Hematopoietic multipotent progenitor cell treated with erythropoietin and hydrocortisone succinate and interleukin-3 and kit ligand, for 8 days (in vitro differentiated cells): ENCODE data around the gene HEXIM2.
A peak's percentile ranks its signal among the peaks of the same experiment; 100 is the strongest.

Experiments used
- DNase-seq: peaks from one replicate; pipeline ENCODE4 v3.0.0-alpha.2; 2015

HEXIM2 gene

DNA sequence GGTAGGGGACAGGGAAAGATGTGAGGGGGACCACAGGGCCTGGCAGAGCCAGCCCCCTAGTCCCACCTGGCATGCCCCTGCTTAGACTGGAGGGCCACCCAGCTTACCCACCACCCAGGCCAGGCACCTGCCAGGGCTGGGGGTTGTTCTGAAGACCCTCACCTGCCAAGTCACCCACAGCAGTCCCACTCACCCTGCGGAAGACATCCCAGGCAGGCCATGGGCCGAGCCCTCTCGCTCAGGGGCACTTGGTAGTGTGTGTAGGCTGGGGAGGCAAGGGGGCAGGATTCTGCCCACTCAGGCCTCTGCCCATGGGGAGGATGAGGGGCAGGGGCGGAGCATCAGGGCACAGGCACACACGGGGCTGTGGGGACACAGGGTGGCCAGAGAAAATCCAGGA, 33.3 kb upstream of the HEXIM2 start:
- DNase-seq = no peak

- DNase-seq = no peak
These were observed 32.7 kb upstream of the HEXIM2 start for GRCh38 chr17:45128989-45129388.

DNA sequence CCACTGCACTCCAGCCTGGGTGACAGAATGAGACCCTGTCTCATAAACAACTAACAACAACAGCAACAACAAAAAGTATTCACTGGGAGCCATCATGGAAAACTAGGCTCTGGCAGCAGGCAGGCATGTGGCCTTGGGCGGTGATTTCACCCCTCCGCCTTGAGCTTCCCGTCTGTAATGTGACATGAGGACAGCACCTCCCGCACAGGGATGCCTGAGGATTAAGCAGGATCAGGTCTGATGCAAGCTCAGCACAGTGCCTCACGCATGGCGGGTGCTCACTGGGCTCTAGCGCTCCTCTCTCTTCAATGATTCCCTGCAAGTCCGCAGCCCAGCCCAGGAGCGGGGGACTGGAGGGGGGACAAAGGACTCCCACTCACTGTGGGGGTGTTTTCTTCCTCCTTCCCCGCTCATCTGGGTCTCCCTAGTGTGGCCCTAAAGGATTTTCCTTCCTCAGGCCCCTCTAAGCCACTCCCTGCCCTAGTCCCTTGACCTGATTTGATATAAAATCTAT, 32.2 kb upstream of the HEXIM2 start:
- DNase-seq = no peak

- DNase-seq = no peak
These were observed 31.6 kb upstream of the HEXIM2 start for GRCh38 chr17:45129940-45130680.

DNA sequence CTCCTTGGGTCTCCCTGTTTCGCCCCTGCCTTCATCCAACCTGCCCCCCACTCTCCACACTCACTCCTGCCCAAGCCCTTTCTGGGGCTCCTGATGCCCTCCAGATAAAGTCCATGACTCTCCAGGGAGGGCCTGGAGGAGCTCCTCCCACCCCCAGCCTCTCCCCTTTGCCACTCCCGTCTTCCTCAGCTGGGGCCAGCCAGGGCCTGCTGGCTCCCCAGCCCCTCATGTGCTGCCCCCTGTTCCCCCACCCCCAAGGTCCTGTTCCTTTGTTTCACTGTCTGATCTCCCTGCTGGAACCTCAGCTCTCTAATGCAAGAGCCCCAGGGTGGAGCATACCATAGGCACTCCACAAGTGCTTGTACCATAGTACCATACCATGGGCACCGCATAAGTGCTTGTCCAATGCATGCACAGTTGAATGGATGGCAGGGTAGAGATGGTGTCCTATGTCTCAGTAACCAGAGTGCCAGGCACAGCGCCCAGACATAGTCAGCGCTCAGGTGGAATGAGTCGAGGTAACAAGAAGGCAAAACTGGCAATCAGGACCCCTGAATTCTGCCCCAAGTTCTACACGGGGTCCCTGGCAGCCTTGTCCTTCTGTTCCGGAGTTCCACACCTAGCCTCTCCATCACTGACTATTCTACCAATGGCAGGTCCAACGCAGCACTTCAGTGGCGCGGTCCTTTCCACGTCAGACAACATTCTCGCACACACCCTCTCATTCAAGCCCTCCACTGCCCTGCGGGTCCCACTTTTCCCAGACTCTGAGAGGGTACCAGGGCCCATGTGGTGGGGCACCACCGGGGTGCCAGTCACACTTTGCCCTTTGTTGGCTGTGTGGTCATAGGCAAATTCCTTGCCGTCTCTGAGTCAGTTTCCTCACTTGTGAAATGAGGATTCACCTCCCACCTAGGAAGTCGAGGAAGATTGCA, 30.7 kb upstream of the HEXIM2 start:
- DNase-seq = no peak

DNA sequence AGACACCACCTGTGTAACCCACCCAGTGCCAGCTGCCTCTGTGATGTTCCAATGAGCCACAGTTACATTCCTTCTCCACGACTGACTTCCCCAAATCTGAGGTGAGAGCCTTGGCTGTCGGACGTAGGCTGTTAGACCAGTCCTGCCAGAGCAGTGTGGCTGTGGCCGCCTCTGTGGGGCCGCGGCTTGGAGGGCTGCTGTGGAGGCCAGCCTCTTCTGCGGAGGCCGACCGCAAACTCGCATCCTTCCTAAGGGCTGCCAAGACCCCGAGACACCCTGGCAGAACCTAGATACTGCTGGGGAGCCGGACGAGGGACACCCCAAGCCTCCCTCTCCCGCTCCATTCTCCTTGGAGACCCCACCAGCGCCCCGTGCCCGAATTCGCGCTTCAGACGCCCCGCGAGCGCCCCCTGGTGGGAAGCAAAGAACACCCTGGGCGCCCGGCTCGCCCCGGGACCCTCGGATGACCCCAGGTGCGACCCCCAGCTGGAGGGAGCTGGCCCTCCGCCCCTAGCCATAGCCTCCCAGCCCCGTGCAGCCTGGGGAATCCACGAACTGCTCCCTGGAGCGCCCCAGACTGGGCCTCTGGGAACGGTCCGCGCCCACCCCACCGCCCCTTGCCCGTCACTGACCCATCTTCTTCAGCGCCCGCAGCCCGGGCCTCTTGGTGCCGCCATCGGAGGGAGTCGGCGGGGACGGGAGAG, 29.9 kb upstream of the HEXIM2 start:
- peak; percentile 37 for DNase-seq

- DNase-seq = no peak
These were observed 29.4 kb upstream of the HEXIM2 start, which contains the start of gene PLCD3 for GRCh38 chr17:45132320-45132571. Gene PLCD3, minus strand, starts transcription at chr17:45132515. Its CDS starts 105 bp downstream, at chr17:45132410.

- DNase-seq = peak; percentile 73
These were observed 28.9 kb upstream of the HEXIM2 start for GRCh38 chr17:45132572-45133463.

GRCh38 chr17:45135192-45135977, 26.3 kb upstream of the HEXIM2 start, which contains the start of gene ACBD4:
Gene ACBD4, plus strand, starts transcription at chr17:45135687. Its CDS starts 458 bp downstream, at chr17:45136145.
- DNase-seq = peak; percentile 99

DNA sequence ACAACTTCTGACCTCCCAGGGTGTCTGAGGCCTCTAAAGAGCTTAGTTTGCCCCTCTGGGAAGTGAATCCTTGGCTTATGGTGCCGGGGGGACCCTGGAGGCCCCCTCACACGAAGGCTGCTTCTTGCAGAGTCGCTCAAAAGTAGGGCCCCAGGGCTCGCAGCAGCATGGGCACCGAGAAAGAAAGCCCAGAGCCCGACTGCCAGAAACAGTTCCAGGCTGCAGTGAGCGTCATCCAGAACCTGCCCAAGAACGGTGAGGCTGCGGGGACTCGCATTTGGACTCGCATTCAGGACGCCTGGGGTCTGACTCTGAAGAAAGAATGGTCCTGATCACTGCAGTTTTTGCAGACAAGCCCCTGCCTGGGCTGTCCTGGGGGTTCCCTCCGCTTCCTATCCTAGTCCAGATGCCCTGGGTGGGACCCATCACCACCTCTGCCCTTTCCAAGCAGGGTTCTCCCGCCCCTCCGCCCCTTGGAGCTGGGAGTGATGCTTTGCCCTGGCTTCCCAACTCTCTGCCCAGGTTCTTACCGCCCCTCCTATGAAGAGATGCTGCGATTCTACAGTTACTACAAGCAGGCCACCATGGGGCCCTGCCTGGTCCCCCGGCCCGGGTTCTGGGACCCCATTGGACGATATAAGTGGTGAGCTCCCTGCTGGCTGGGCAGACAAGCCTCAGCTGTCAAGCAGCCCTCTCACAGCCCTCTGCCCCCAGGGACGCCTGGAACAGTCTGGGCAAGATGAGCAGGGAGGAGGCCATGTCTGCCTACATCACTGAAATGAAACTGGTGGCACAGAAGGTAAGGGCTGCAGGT, 25.5 kb upstream of the HEXIM2 start:
- no peak for DNase-seq

GRCh38 chr17:45136846-45137560, 24.7 kb upstream of the HEXIM2 start:
- DNase-seq = no peak

GRCh38 chr17:45137561-45138305, 23.9 kb upstream of the HEXIM2 start:
- DNase-seq = no peak

DNA sequence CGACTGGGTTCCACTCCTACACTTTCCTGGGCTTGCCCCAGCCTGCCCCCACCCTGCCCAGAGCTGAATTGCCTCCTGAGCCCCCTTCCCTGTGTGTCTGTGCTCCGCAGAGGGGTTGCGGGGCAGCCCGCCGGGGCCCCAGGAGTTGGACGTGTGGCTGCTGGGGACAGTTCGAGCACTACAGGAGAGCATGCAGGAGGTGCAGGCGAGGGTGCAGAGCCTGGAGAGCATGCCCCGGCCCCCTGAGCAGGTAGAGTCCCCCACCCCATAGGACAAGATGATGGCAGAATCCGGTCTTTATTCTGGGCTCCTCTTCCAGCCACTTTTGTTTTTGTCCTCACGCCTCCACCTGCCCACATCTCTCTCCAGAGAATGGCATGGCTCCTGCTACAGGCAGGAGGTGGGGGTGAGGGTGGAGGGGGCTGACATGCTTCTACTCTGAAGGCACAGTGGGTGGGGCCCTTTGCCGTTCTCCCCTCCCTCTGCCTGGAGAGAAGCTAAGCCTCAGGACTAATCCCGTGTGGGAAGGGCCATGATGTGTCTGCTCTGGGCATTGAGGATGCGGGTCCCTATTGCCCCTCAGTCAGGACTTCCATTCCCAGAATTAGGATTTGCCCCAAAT, 22.7 kb upstream of the HEXIM2 start:
- DNase-seq = no peak

- no peak for DNase-seq
These were observed 22.1 kb upstream of the HEXIM2 start for GRCh38 chr17:45139533-45139920.

- no peak for DNase-seq
These were observed 18.5 kb upstream of the HEXIM2 start for GRCh38 chr17:45143094-45143670.

GRCh38 chr17:45143767-45144198, 17.9 kb upstream of the HEXIM2 start:
- peak; percentile 47 for DNase-seq

GRCh38 chr17:45144199-45145034, 17.3 kb upstream of the HEXIM2 start:
- peak; percentile 54 for DNase-seq
